ENCODE data around the gene MOB1A. TPM values are rescaled to one million over a fixed set of nuclear protein-coding genes. Genes with fewer than 3 reads are reported as not detected.

Gene MOB1A
- total and polyA plus RNA-seq, 10 of the 15 experiments (the other 5 are each of a cell fraction or from before 2014, with no cell fraction given), result 41.2 to 232 (median 172) TPM

DNA sequence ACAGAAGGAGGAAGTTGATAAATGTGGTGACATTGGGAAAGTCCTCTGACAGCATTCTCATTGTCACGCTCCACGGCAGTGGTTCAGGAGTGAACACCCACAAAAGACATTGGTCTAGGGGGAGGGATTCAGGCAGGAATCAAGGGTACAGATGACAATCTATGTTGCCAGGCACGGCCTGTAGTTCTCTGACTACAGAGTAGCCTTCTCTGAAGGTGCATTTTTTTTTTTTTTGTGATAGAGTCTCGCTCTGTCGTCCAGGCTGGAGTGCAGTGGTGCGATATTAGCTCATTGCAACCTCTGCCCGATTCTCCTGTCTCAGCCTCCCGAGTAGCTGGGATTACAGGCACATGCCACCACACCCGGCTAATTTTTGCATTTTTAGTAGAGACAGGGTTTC is 7.4 kb upstream of the MOB1A start (continued):
- TF ChIP-seq SUZ12 (IDR thresholded peaks at IDR 0.05; ENCODE audit: unreplicated experiment), result no peak
- TF ChIP-seq, protein P1, sequence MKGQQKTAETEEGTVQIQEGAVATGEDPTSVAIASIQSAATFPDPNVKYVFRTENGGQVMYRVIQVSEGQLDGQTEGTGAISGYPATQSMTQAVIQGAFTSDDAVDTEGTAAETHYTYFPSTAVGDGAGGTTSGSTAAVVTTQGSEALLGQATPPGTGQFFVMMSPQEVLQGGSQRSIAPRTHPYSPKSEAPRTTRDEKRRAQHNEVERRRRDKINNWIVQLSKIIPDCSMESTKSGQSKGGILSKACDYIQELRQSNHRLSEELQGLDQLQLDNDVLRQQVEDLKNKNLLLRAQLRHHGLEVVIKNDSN (IDR thresholded peaks at IDR 0.05; ENCODE audit: borderline replicate concordance, extremely low read length, insufficient read depth, low read depth, low read length), result no peak
- TF ChIP-seq, protein P2, sequence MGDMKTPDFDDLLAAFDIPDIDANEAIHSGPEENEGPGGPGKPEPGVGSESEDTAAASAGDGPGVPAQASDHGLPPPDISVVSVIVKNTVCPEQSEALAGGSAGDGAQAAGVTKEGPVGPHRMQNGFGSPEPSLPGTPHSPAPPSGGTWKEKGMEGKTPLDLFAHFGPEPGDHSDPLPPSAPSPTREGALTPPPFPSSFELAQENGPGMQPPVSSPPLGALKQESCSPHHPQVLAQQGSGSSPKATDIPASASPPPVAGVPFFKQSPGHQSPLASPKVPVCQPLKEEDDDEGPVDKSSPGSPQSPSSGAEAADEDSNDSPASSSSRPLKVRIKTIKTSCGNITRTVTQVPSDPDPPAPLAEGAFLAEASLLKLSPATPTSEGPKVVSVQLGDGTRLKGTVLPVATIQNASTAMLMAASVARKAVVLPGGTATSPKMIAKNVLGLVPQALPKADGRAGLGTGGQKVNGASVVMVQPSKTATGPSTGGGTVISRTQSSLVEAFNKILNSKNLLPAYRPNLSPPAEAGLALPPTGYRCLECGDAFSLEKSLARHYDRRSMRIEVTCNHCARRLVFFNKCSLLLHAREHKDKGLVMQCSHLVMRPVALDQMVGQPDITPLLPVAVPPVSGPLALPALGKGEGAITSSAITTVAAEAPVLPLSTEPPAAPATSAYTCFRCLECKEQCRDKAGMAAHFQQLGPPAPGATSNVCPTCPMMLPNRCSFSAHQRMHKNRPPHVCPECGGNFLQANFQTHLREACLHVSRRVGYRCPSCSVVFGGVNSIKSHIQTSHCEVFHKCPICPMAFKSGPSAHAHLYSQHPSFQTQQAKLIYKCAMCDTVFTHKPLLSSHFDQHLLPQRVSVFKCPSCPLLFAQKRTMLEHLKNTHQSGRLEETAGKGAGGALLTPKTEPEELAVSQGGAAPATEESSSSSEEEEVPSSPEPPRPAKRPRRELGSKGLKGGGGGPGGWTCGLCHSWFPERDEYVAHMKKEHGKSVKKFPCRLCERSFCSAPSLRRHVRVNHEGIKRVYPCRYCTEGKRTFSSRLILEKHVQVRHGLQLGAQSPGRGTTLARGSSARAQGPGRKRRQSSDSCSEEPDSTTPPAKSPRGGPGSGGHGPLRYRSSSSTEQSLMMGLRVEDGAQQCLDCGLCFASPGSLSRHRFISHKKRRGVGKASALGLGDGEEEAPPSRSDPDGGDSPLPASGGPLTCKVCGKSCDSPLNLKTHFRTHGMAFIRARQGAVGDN (IDR thresholded peaks at IDR 0.05), result no peak; the same call in 1 of the 2 replicates
- TF ChIP-seq POLR2AphosphoS5 (IDR thresholded peaks at IDR 0.05; ENCODE audit: low read length), result 0 out of 2 replicates have a peak, but pooled peaks have one; percentile 53

DNA sequence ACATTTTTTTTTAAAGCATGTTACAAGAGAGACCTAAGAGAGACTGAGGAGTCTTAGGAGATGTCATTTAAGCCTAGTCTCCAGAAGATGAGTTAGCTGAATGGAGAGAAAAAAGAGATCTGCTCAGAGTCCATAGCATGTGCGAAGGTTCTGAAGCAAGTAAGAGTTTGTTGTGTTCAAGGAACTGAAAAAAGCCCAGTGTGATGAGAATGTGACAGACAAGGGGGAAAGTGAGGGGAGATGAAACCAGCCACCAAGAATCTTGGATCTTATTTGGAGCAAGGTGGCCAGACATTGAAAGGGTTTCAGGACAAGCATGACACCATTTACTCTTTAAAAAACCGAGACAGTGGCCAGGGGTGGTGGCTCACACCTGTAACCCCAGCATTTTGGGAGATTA is 5.2 kb upstream of the MOB1A start:
- WGBS (ENCODE audit: insufficient coverage, insufficient replicate concordance, low lambda C conversion rate, missing lambda C conversion rate), result 51% methylated on average over 2 of the region's 2 CpGs
- POLR2A ChIA-PET, result interaction anchor here (1.2 to 8.2 kb wide), 4 partner anchors 12 to 22 kb away, joined by 4 to 83 read pairs (median 10); partner anchors contain the start of gene MTHFD2
- H2AFZ ChIP-seq (ENCODE audit: control insufficient read depth, low read depth, low read length), result peak overlapping the region; percentile 73
- no TSS peak for BruUV-seq (replicated peaks)
- no peaks in the 10 kb centered on the region for H3K9me3 ChIP-seq (replicated peaks; ENCODE audit: control insufficient read depth, insufficient read depth, low read length)
- H3K4me1 ChIP-seq (ENCODE audit: control insufficient read depth, insufficient read depth, low read length), result peaks cover 56% of the 10 kb centered on the region
- H3K4me2 ChIP-seq (ENCODE audit: control insufficient read depth, insufficient read depth), result peak overlapping the region; percentile 21
- SMC1A ChIA-PET (ENCODE audit: uncharacterized antibody, unreplicated experiment), result interaction anchor here (1.3 to 2.1 kb wide), 4 partner anchors 15 to 24 kb away, joined by 5 to 9 read pairs (median 8); partner anchors contain the start of gene MTHFD2
- H3K27ac ChIP-seq (ENCODE audit: control insufficient read depth, insufficient read depth), result peak overlapping the region; percentile 65
- DNase-seq (ENCODE audit: low read depth, low spot score) (no peak), FAIRE-seq (peak; percentile 52), ATAC-seq (no peak)
- no peak overlapping the region for H3K4me3 ChIP-seq
- RAD21 ChIA-PET (ENCODE audit: unreplicated experiment), result interaction anchor here (1.3 to 2.8 kb wide), 3 partner anchors 8 to 16 kb away, joined by 4 to 14 read pairs (median 6); partner anchors contain the start of gene MTHFD2
- CTCF ChIA-PET, result interaction anchor here (0.8 to 8.5 kb wide), 4 partner anchors 8 to 15 kb away, joined by 3 to 90 read pairs (median 8); partner anchors contain the start of gene MTHFD2
- no peaks in the 10 kb centered on the region for H3K27me3 ChIP-seq (replicated peaks in 1 of 2; ENCODE audit: control insufficient read depth in 2 of 2, insufficient read depth in 2 of 2, low read length in 1 of 2)
- H4K20me1 ChIP-seq (ENCODE audit: control insufficient read depth, insufficient read depth), result no peaks in the 10 kb centered on the region
- H3K36me3 ChIP-seq (ENCODE audit: control insufficient read depth in 2 of 2, insufficient read depth in 2 of 2, low read length in 1 of 2), result no peaks in the 10 kb centered on the region
- in situ Hi-C loops (cut with MboI) (no loop called here), intact Hi-C loops (cut with micrococcal nuclease; ENCODE audit: unreplicated experiment) (no loop called here)
- H3K79me2 ChIP-seq (ENCODE audit: control insufficient read depth, insufficient read depth, low read length), result peaks cover 2% of the 10 kb centered on the region; the same call in 1 of the 2 replicates
- peak overlapping the region; percentile 18; the same call in 1 of the 2 replicates for H3K9ac ChIP-seq (ENCODE audit: control insufficient read depth, insufficient read depth, low read length)
- TF ChIP-seq RBBP5 (conservative IDR thresholded peaks at IDR 0.05) (no peak), CREM (IDR thresholded peaks at IDR 0.05; ENCODE audit: low read depth) (no peak), NR2F1 (conservative IDR thresholded peaks at IDR 0.05) (no peak), FOXK2 (IDR thresholded peaks at IDR 0.05) (no peak), SMAD1 (IDR thresholded peaks at IDR 0.05; ENCODE audit: low read depth, partially characterized antibody) (no peak), ESRRA (IDR thresholded peaks at IDR 0.05; ENCODE audit: low read length) (no peak), RAD51 (IDR thresholded peaks at IDR 0.05) (no peak)
- TF ChIP-seq, protein P3, sequence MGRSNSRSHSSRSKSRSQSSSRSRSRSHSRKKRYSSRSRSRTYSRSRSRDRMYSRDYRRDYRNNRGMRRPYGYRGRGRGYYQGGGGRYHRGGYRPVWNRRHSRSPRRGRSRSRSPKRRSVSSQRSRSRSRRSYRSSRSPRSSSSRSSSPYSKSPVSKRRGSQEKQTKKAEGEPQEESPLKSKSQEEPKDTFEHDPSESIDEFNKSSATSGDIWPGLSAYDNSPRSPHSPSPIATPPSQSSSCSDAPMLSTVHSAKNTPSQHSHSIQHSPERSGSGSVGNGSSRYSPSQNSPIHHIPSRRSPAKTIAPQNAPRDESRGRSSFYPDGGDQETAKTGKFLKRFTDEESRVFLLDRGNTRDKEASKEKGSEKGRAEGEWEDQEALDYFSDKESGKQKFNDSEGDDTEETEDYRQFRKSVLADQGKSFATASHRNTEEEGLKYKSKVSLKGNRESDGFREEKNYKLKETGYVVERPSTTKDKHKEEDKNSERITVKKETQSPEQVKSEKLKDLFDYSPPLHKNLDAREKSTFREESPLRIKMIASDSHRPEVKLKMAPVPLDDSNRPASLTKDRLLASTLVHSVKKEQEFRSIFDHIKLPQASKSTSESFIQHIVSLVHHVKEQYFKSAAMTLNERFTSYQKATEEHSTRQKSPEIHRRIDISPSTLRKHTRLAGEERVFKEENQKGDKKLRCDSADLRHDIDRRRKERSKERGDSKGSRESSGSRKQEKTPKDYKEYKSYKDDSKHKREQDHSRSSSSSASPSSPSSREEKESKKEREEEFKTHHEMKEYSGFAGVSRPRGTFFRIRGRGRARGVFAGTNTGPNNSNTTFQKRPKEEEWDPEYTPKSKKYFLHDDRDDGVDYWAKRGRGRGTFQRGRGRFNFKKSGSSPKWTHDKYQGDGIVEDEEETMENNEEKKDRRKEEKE (IDR thresholded peaks at IDR 0.05), result no peak
- TF ChIP-seq, protein P4, sequence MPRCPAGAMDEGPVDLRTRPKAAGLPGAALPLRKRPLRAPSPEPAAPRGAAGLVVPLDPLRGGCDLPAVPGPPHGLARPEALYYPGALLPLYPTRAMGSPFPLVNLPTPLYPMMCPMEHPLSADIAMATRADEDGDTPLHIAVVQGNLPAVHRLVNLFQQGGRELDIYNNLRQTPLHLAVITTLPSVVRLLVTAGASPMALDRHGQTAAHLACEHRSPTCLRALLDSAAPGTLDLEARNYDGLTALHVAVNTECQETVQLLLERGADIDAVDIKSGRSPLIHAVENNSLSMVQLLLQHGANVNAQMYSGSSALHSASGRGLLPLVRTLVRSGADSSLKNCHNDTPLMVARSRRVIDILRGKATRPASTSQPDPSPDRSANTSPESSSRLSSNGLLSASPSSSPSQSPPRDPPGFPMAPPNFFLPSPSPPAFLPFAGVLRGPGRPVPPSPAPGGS (IDR thresholded peaks at IDR 0.05; ENCODE audit: borderline replicate concordance, insufficient read depth, low read depth, low read length, poor library complexity, severe bottlenecking), result no peak

All from GM12878 (cell line).